Measurements from ENCODE around the gene MEOX2. TPM values are rescaled to one million over a fixed set of nuclear protein-coding genes. Genes with fewer than 3 reads are reported as not detected.

Gene MEOX2
- total RNA-seq (2021) (0.22 TPM in 1 of 2 replicates, not detected in the other), Bru-seq, nascent RNA (percentile 10 among the genes with signal in this experiment), BruChase-seq, experiment 1, labeled RNA remaining after a 2-hour chase (percentile 19 among the genes with signal in this experiment), BruChase-seq, experiment 2, labeled RNA remaining after a 6-hour chase (percentile 12 among the genes with signal in this experiment)
- long read RNA-seq = 0 reads

DNA sequence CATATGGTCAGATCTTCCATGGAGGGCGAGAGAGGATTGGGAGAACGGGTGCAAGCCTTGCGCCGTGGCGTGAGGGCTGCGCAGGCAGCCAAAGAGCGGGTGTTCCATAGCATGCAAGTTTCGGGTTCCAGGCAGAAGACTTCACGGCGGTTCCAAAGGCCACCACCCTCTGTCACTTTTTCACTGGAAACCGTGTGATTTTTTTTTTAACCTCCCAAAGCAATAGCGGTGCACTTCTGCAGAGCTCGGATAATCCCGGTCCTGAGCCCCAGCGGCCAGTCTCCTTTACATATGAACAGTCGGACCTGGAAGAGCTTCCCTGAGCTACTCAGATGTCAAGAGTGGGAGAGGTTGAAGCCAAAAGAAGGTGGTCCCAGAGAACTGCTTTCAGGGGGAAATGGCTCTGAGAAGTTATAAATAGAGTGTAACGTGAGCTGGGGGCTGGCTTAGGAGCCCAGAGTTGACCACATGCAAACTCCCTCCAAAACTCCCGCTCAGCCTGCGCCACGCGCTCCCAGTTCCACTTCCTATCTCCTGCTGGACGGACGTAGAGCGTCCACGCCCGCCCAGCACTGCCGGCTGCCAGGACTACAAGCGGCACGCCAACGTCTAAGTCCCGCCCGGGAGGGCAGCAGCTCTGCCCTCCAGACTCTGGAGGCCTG lies at the start of gene MEOX2:
Gene MEOX2, minus strand, starts transcription at position 389 of the 662 bp plus-strand sequence. Its CDS starts 281 bp downstream, at position 108.
- Histone ChIP-seq H2AFZ (no peak within 1 kb of the TSS), H3K4me1 (replicated peaks; ENCODE audit: insufficient read depth) (no peaks in the 10 kb centered on the region), H4K20me1 (ENCODE audit: insufficient read depth) (no peaks in the 10 kb centered on the region), H3K9me2 (ENCODE audit: insufficient read depth) (no peaks in the 10 kb centered on the region), H3F3A (ENCODE audit: insufficient read depth, low read depth) (no peaks in the 10 kb centered on the region), H3K27me3 (ENCODE audit: insufficient read depth, low read depth) (no peaks in the 10 kb centered on the region), H3K4me2 (no peak within 1 kb of the TSS), H3K4me3 (no peak within 1 kb of the TSS), H3K9me3 (ENCODE audit: insufficient read depth, low read depth) (no peaks in the 10 kb centered on the region), H3K27ac (no peak within 1 kb of the TSS), H3K36me3 (ENCODE audit: low read depth) (no peaks in the 10 kb centered on the region), H3K79me2 (ENCODE audit: low read depth) (no peaks in the 10 kb centered on the region)
- no TSS peak for BruUV-seq (replicated peaks)
- TF ChIP-seq, protein P1, sequence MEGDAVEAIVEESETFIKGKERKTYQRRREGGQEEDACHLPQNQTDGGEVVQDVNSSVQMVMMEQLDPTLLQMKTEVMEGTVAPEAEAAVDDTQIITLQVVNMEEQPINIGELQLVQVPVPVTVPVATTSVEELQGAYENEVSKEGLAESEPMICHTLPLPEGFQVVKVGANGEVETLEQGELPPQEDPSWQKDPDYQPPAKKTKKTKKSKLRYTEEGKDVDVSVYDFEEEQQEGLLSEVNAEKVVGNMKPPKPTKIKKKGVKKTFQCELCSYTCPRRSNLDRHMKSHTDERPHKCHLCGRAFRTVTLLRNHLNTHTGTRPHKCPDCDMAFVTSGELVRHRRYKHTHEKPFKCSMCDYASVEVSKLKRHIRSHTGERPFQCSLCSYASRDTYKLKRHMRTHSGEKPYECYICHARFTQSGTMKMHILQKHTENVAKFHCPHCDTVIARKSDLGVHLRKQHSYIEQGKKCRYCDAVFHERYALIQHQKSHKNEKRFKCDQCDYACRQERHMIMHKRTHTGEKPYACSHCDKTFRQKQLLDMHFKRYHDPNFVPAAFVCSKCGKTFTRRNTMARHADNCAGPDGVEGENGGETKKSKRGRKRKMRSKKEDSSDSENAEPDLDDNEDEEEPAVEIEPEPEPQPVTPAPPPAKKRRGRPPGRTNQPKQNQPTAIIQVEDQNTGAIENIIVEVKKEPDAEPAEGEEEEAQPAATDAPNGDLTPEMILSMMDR (conservative IDR thresholded peaks at IDR 0.05) = no peak
- TF ChIP-seq EZH2 (IDR thresholded peaks at IDR 0.05; ENCODE audit: low read depth) = no peak
- intact Hi-C loops (cut with micrococcal nuclease; ENCODE audit: unreplicated experiment) = no loop called here
- no peak for DNase-seq
- ChIA-PET POLR2A (ENCODE audit: unreplicated experiment) (no interaction called here), CTCF (no interaction called here)

DNA sequence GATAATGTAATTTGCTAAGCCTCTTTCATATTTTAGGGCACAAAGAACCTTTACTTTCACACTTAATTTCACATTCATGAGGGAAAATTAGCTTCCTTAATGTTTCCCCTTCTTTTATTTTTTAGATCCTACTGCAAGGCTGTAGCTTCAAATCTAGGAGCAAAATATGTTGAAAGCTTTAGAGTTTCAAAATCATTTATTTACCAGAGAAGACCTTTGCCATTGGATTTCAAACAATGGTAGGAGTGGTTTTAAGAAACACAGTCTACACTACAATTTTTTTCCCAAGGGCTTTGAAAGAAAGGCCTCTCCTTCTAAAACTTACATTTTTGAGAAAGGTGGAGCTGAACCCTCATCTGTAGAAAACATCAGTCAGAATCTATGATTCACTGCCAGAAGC lies 43.3 kb upstream of the MEOX2 start:
- Histone ChIP-seq H3K36me3 (ENCODE audit: low read depth) (no peaks in the 10 kb centered on the region), H3K4me1 (replicated peaks; ENCODE audit: insufficient read depth) (no peaks in the 10 kb centered on the region), H4K20me1 (ENCODE audit: insufficient read depth) (no peaks in the 10 kb centered on the region), H3K27ac (no peak overlapping the region), H3F3A (ENCODE audit: insufficient read depth, low read depth) (no peaks in the 10 kb centered on the region; the same call in 1 of the 2 replicates), H3K9me2 (ENCODE audit: insufficient read depth) (no peaks in the 10 kb centered on the region), H3K4me2 (no peak overlapping the region), H3K4me3 (no peak overlapping the region), H2AFZ (peak overlapping the region; percentile 9; the same call in 1 of the 2 replicates), H3K9me3 (ENCODE audit: insufficient read depth, low read depth) (no peaks in the 10 kb centered on the region), H3K27me3 (ENCODE audit: insufficient read depth, low read depth) (no peaks in the 10 kb centered on the region), H3K79me2 (ENCODE audit: low read depth) (no peaks in the 10 kb centered on the region)
- ChIA-PET CTCF (interaction anchor here (1.2 kb wide), 1 partner anchor 8 kb away, joined by 5 read pairs; no protein-coding TSS in a partner anchor), POLR2A (ENCODE audit: unreplicated experiment) (no interaction called here)
- TF ChIP-seq, protein P1 (conservative IDR thresholded peaks at IDR 0.05) = no peak
- TF ChIP-seq EZH2 (IDR thresholded peaks at IDR 0.05; ENCODE audit: low read depth) = no peak
- DNase-seq = no peak
- BruUV-seq (replicated peaks) = no TSS peak
- intact Hi-C loops (cut with micrococcal nuclease; ENCODE audit: unreplicated experiment) = no loop called here

DNA sequence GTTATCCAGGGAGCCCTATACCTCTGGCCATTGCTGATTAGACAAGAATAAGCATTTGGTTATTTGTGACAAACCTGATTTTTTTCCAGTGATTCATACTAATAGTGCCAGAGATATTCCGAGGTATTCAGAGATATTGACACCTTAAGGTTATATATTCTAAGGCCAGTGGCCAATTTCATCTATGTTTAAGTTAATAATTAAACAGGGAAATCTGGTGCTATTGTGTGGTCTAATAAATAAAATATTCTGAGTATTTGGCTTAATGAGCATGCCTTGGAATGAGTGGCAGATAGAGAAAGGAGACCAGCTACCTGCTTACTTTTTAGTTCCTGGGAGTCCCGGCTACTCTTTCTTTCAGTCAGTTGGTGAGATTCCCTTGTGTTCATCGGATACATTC lies 38.6 kb upstream of the MEOX2 start:
- Histone ChIP-seq H3K36me3 (ENCODE audit: low read depth) (no peaks in the 10 kb centered on the region), H4K20me1 (ENCODE audit: insufficient read depth) (no peaks in the 10 kb centered on the region), H3K9me3 (ENCODE audit: insufficient read depth, low read depth) (no peaks in the 10 kb centered on the region), H3K27ac (no peak overlapping the region), H3K4me3 (no peak overlapping the region), H3K79me2 (ENCODE audit: low read depth) (no peaks in the 10 kb centered on the region), H3K9me2 (ENCODE audit: insufficient read depth) (no peaks in the 10 kb centered on the region), H3K27me3 (ENCODE audit: insufficient read depth, low read depth) (no peaks in the 10 kb centered on the region), H3K4me2 (no peak overlapping the region), H3K4me1 (replicated peaks; ENCODE audit: insufficient read depth) (no peaks in the 10 kb centered on the region), H3F3A (ENCODE audit: insufficient read depth, low read depth) (no peaks in the 10 kb centered on the region), H2AFZ (no peak overlapping the region)
- TF ChIP-seq EZH2 (IDR thresholded peaks at IDR 0.05; ENCODE audit: low read depth) = no peak
- TF ChIP-seq, protein P1 (conservative IDR thresholded peaks at IDR 0.05) = no peak
- BruUV-seq (replicated peaks) = no TSS peak
- DNase-seq = no peak
- CTCF ChIA-PET = interaction anchor here (0.7 kb wide), 1 partner anchor 1114 kb away, joined by 3 read pairs; no protein-coding TSS in a partner anchor
- POLR2A ChIA-PET (ENCODE audit: unreplicated experiment) = no interaction called here
- intact Hi-C loops (cut with micrococcal nuclease; ENCODE audit: unreplicated experiment) = no loop called here
